ENCODE measurements around the gene ZNF629.

DNA sequence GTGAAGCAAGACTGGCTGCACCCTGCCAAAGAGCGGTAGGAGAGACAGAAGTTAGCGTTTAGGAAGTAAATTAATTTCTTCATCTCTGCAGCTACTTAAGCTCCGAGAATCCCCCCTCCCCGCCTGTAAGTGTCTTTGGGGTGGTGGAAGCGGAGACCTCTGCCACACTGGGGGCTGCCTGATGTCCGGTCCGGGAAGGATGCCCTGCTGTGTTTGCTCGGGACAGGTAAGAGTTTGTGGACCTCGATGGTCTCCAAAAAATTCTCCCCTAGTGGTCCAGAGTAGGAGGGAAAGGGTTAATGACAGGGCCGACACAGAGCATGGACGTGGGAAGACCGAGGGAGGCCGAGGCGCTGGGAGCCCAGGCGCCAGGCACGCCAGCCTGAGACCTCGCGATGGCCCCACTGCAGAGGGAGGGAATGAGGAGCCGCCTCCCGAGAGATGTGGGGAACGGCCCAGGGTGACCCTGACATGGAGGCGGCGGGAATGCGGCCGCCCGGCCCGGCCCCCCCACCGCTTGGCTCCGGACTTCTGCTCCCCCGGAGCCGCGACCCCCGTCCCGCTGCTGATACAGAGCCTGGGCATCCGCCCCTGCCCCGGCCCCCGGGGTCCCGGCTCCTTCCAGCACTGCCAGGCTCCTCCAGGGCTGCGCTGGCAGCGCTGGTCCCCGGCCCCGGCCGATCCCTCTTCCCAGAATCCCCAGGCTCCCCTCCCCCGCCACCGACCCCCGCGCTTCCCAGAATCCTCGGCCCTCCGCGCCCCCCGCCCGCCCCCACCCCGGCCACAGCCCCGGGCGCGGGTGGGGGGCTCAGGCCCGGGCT, 680 bp downstream of the ZNF629 start:
- TF ChIP-seq, protein P1, sequence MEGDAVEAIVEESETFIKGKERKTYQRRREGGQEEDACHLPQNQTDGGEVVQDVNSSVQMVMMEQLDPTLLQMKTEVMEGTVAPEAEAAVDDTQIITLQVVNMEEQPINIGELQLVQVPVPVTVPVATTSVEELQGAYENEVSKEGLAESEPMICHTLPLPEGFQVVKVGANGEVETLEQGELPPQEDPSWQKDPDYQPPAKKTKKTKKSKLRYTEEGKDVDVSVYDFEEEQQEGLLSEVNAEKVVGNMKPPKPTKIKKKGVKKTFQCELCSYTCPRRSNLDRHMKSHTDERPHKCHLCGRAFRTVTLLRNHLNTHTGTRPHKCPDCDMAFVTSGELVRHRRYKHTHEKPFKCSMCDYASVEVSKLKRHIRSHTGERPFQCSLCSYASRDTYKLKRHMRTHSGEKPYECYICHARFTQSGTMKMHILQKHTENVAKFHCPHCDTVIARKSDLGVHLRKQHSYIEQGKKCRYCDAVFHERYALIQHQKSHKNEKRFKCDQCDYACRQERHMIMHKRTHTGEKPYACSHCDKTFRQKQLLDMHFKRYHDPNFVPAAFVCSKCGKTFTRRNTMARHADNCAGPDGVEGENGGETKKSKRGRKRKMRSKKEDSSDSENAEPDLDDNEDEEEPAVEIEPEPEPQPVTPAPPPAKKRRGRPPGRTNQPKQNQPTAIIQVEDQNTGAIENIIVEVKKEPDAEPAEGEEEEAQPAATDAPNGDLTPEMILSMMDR (IDR thresholded peaks at IDR 0.05), result no peak
- no peak for TF ChIP-seq EZH2 (IDR thresholded peaks at IDR 0.05)
- TF ChIP-seq EZH2phosphoT487 (IDR thresholded peaks at IDR 0.05), result no peak

All from neural progenitor cell (in vitro differentiated cells).